Adrenal gland (tissue), 5 donors: ENCODE results near the gene EMC8.

Experiments
- POLR2A ChIP-seq, 2 donors: fragments of 450-650 bp; IDR thresholded peaks; one replicate each; pipeline ENCODE4 v1.6.1; 2017; ENCODE audit warnings: antibody characterized with exemption in 2 of 2, mild to moderate bottlenecking in 2 of 2, moderate library complexity in 1 of 2
- TF ChIP-seq, protein P1 (sequence below), 6 experiments: fragments of 450-650 bp in 4 of 6; fragments of 200-600 bp in 2 of 6; sonication (generic) in 1 of 6; IDR thresholded peaks; 1 replicate in 5 of 6; 2 replicates in 1 of 6; pipeline versions ENCODE4 v1.5.1 to v1.8.0; 2016 to 2021; ENCODE audit warnings: antibody characterized with exemption in 6 of 6, mild to moderate bottlenecking in 2 of 6, moderate library complexity in 1 of 6
- donor health status: DM: no; HTN: no; CAD: no.

DNA sequence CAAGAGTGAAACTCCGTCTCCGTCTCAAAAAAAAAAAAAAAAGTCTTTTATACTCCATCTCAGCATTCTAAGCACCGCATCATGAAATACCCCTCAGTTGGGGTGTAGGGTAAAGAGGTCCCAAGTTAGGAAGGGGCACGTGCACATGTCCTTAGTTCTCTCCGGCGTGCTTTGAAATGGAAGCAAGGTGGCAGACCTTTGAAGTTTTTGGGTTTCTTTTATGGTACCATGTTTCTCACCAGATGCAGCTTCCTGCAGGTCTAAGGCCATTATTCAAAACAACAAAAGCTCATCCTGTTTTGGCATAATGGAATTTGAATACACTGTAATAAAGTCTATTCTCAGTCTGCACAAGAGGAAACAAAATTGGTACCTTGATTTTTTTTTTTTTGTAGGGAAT lies 9.6 kb downstream of the EMC8 start:
- TF ChIP-seq, protein P1, sequence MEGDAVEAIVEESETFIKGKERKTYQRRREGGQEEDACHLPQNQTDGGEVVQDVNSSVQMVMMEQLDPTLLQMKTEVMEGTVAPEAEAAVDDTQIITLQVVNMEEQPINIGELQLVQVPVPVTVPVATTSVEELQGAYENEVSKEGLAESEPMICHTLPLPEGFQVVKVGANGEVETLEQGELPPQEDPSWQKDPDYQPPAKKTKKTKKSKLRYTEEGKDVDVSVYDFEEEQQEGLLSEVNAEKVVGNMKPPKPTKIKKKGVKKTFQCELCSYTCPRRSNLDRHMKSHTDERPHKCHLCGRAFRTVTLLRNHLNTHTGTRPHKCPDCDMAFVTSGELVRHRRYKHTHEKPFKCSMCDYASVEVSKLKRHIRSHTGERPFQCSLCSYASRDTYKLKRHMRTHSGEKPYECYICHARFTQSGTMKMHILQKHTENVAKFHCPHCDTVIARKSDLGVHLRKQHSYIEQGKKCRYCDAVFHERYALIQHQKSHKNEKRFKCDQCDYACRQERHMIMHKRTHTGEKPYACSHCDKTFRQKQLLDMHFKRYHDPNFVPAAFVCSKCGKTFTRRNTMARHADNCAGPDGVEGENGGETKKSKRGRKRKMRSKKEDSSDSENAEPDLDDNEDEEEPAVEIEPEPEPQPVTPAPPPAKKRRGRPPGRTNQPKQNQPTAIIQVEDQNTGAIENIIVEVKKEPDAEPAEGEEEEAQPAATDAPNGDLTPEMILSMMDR (IDR thresholded peaks at IDR 0.05) = no peak
- no peak for TF ChIP-seq POLR2A (IDR thresholded peaks at IDR 0.05)
